Measurements from ENCODE around the gene CDK2. TPM values are rescaled to one million over a fixed set of nuclear protein-coding genes. Genes with fewer than 3 reads are reported as not detected.

Gene CDK2
- total RNA-seq, 1 donor from 2014 or later = 26.1 TPM

DNA sequence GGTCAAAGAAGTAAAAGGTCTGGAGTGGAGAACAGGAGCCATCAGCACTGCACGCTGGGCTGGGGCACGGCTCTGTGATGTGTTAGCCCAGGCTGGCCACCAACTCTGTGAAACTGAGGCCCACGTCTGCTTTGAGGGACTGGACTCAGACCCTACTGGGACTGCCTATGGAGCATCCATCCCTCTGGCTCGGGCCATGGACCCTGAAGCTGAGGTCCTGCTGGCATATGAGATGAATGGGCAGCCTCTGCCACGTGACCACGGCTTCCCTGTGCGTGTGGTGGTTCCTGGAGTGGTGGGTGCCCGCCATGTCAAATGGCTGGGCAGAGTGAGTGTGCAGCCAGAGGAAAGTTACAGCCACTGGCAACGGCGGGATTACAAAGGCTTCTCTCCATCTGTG is 37.6 kb downstream of the CDK2 start:
- peak; percentile 59 for DNase-seq (ENCODE audit: low spot score)
- Mint-ChIP-seq H3K4me1 (ENCODE audit: low read depth) (peaks cover 24% of the 10 kb centered on the region), H3K4me3 (ENCODE audit: unreplicated experiment) (no peak overlapping the region), H3K9me3 (ENCODE audit: low read depth) (no peaks in the 10 kb centered on the region), H3K36me3 (ENCODE audit: low read depth) (peaks cover 7% of the 10 kb centered on the region), H3K27ac (ENCODE audit: unreplicated experiment) (no peak overlapping the region), H3K27me3 (ENCODE audit: low read depth) (no peaks in the 10 kb centered on the region)
- TF ChIP-seq, protein P1, sequence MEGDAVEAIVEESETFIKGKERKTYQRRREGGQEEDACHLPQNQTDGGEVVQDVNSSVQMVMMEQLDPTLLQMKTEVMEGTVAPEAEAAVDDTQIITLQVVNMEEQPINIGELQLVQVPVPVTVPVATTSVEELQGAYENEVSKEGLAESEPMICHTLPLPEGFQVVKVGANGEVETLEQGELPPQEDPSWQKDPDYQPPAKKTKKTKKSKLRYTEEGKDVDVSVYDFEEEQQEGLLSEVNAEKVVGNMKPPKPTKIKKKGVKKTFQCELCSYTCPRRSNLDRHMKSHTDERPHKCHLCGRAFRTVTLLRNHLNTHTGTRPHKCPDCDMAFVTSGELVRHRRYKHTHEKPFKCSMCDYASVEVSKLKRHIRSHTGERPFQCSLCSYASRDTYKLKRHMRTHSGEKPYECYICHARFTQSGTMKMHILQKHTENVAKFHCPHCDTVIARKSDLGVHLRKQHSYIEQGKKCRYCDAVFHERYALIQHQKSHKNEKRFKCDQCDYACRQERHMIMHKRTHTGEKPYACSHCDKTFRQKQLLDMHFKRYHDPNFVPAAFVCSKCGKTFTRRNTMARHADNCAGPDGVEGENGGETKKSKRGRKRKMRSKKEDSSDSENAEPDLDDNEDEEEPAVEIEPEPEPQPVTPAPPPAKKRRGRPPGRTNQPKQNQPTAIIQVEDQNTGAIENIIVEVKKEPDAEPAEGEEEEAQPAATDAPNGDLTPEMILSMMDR (IDR thresholded peaks at IDR 0.05) = no peak

DNA sequence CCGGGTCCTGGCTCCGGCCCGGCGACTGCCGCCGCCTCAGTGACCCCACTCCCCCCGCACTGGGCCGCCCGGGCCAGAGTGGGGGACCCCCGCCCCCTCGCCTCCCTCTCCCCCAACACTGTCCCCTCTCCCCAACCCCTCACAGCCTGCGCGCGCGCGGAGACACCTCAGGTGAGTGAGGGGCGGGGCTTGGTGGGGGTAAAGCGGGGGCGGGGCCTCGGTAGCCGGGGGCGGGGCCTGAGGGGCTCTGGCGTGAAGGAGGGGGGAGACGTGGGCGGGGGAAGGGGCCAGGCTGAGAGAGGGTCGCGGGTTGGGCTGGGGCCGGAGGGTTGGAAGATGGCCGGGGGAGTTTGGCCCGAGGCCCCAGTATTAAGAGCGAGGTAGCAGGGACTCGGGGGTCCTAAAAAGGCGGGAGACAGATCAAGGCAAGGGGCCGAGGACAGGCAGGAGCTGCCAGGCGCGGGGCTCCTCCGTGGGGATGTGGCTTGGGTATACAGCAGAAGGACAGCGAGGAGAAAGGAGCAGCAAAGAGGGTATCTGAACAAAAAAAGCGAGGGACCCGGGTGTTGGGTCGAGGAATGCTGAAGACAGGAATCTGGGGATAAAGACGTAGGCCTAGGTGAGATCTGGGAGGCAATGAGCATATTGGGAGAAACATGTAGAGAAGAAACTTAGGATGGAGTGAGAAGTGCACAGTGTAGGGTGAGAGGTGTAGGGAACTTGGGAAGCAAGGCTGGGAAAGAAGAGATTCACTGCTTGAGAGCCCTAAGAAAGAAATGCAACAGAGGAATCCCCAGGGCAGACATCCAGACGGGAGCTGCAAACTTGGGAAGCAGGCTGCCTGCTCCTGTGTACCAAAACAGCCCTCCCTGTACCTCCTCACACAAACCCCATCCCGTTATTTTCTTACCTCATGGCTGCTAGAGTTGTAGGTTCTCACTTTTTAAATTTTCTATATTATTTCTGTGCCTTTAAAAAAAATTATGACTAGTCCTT is 41.2 kb downstream of the CDK2 start:
- DNase-seq (ENCODE audit: low spot score) = peak; percentile 68
- Mint-ChIP-seq H3K4me3 (ENCODE audit: unreplicated experiment) (peak overlapping the region; percentile 80), H3K27me3 (ENCODE audit: low read depth) (no peaks in the 10 kb centered on the region), H3K27ac (ENCODE audit: unreplicated experiment) (peak overlapping the region; percentile 91), H3K9me3 (ENCODE audit: low read depth) (no peaks in the 10 kb centered on the region), H3K36me3 (ENCODE audit: low read depth) (peaks cover 7% of the 10 kb centered on the region), H3K4me1 (ENCODE audit: low read depth) (peaks cover 15% of the 10 kb centered on the region)
- TF ChIP-seq, protein P1 (IDR thresholded peaks at IDR 0.05) = peak; percentile 15

DNA sequence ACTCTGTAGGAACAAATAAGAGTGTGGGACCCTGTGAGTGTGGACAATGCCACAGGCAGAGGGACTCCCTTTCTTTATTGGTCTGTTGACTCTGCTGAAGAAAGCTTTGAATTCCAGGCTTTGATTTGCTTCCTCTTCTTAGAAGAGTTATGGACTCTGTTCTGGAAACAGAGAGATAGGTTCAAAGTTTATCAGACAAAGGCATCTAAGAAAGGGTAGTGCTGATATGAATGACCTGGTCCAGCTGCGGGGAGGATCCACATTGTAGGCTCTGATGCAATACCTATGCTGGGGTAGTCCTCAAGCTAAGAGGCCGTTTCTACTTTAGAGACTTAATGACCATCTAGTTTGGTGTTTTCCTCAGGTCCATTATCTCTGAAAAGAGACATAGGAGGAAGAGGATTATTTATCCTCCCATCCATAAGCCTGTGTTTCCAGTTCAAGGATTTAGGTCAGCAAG is 43.5 kb downstream of the CDK2 start:
- Mint-ChIP-seq H3K36me3 (ENCODE audit: low read depth) (no peaks in the 10 kb centered on the region), H3K4me1 (ENCODE audit: low read depth) (peaks cover 15% of the 10 kb centered on the region), H3K27me3 (ENCODE audit: low read depth) (no peaks in the 10 kb centered on the region), H3K9me3 (ENCODE audit: low read depth) (no peaks in the 10 kb centered on the region), H3K4me3 (ENCODE audit: unreplicated experiment) (no peak overlapping the region), H3K27ac (ENCODE audit: unreplicated experiment) (no peak overlapping the region)
- peak; percentile 13 for DNase-seq (ENCODE audit: low spot score)
- TF ChIP-seq, protein P1 (IDR thresholded peaks at IDR 0.05) = no peak

DNA sequence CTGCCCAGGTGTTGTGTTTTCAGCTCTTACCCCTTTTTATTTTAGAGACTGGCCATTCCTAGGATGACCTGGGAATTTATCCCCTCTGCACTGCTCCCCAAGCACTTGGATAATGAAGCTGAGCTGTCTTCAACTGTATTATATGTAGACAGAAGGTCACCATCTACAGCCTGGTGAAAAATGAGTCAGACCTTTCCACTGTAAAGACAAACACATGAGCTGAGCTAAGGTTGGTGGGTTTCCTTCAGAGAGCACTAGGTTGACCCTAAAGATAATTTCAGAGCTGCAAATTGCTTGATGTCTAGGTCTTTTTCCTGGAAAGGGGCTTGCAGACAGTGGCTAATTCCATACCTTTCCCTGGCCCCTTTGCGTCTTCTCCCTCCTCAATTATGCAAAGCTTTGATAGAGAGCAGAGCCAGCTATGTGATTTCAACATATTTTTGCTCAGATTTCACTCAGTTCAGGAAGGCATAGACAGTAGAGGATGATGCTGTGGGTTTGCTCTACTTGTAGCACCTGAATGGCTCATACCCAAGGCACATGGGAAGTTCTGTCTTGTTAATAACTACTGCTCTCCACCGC is 45.0 kb downstream of the CDK2 start:
- Mint-ChIP-seq H3K36me3 (ENCODE audit: low read depth) (no peaks in the 10 kb centered on the region), H3K27me3 (ENCODE audit: low read depth) (no peaks in the 10 kb centered on the region), H3K4me3 (ENCODE audit: unreplicated experiment) (no peak overlapping the region), H3K9me3 (ENCODE audit: low read depth) (no peaks in the 10 kb centered on the region), H3K4me1 (ENCODE audit: low read depth) (peaks cover 15% of the 10 kb centered on the region), H3K27ac (ENCODE audit: unreplicated experiment) (no peak overlapping the region)
- DNase-seq (ENCODE audit: low spot score) = no peak
- TF ChIP-seq, protein P1 (IDR thresholded peaks at IDR 0.05) = no peak

DNA sequence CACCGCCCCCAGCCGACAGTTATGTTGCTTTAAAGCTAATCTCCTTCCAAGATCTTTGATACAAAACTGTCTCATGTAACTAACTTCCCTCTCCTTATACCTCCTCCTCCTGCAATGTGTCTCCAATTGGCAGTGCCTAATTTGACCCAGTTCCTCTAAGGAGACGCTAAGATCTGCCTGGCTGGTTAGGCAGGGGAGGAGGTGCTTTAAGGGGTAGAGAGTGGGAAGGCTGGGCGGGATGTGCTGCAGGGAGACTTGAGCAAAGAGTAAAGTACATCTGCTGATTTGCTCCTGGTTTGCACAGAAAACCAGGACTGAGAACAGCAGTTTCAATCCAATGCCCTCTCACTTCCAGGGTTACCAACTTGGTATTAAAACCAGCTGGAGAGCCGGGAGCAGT is 46.9 kb downstream of the CDK2 start:
- H3K27ac Mint-ChIP-seq (ENCODE audit: unreplicated experiment) = no peak overlapping the region
- no peaks in the 10 kb centered on the region for H3K9me3 Mint-ChIP-seq (ENCODE audit: low read depth)
- H3K4me3 Mint-ChIP-seq (ENCODE audit: unreplicated experiment) = no peak overlapping the region
- peak; percentile 10 for DNase-seq (ENCODE audit: low spot score)
- peaks cover 4% of the 10 kb centered on the region for H3K4me1 Mint-ChIP-seq (ENCODE audit: low read depth)
- H3K27me3 Mint-ChIP-seq (ENCODE audit: low read depth) = no peaks in the 10 kb centered on the region
- TF ChIP-seq, protein P1 (IDR thresholded peaks at IDR 0.05) = no peak
- peaks cover 3% of the 10 kb centered on the region for H3K36me3 Mint-ChIP-seq (ENCODE audit: low read depth)

Measured in chondrocyte (in vitro differentiated cells).